Measurements from ENCODE around the gene HYCC1. TPM values are rescaled to one million over a fixed set of nuclear protein-coding genes. Genes with fewer than 3 reads are reported as not detected.
A peak's percentile ranks its signal among the peaks of the same experiment; 100 is the strongest.

HYCC1 gene
- total RNA-seq, 1 donor from 2014 or later = 44.4 TPM

- no peak for DNase-seq
These were observed 2.7 kb upstream of the HYCC1 start for GRCh38 chr7:23016345-23017253.

- DNase-seq = no peak
These were observed 751 bp upstream of the HYCC1 start for GRCh38 chr7:23014681-23015080.

GRCh38 chr7:23012908-23013714 lies 819 bp downstream of the HYCC1 start:
- peak; percentile 43 for DNase-seq

- peak; percentile 56 for DNase-seq
These were observed 1.7 kb downstream of the HYCC1 start for GRCh38 chr7:23012186-23012585.

GRCh38 chr7:23011222-23011924 lies 2.6 kb downstream of the HYCC1 start:
- no peak for DNase-seq

- DNase-seq = no peak
These were observed 4.6 kb downstream of the HYCC1 start for GRCh38 chr7:23009303-23009702.

GRCh38 chr7:23004247-23004520 lies 9.7 kb downstream of the HYCC1 start:
- DNase-seq = no peak

- DNase-seq = no peak
These were observed 10.3 kb downstream of the HYCC1 start for GRCh38 chr7:23003505-23004246.

GRCh38 chr7:23002698-23003097 lies 11.2 kb downstream of the HYCC1 start:
- no peak for DNase-seq

GRCh38 chr7:23001610-23002009 lies 12.3 kb downstream of the HYCC1 start:
- no peak for DNase-seq

GRCh38 chr7:23000597-23001360 lies 13.2 kb downstream of the HYCC1 start:
- DNase-seq = no peak

GRCh38 chr7:22998519-22998896 lies 15.4 kb downstream of the HYCC1 start:
- no peak for DNase-seq

GRCh38 chr7:22997871-22998518 lies 15.9 kb downstream of the HYCC1 start:
- DNase-seq = no peak

- no peak for DNase-seq
These were observed 17.5 kb downstream of the HYCC1 start for GRCh38 chr7:22996470-22996869.

- DNase-seq = no peak
These were observed 18.9 kb downstream of the HYCC1 start for GRCh38 chr7:22995011-22995410.

- DNase-seq = no peak
These were observed 20.8 kb downstream of the HYCC1 start for GRCh38 chr7:22992874-22993840.

GRCh38 chr7:22990588-22990949 lies 23.4 kb downstream of the HYCC1 start:
- no peak for DNase-seq

- DNase-seq = peak; percentile 55
These were observed 24.0 kb downstream of the HYCC1 start for GRCh38 chr7:22989643-22990587.

GRCh38 chr7:22985436-22985835 lies 28.5 kb downstream of the HYCC1 start:
- no peak for DNase-seq

All from dermis blood vessel endothelial cell (primary cell).